ENCODE results near the gene SPTLC1.
"Not testable (repeated sequence)": the region's sequence is repeated elsewhere in the genome, so short reads cannot be mapped to it uniquely, and the experiment has no call there.

The SPTLC1 gene, protein sequence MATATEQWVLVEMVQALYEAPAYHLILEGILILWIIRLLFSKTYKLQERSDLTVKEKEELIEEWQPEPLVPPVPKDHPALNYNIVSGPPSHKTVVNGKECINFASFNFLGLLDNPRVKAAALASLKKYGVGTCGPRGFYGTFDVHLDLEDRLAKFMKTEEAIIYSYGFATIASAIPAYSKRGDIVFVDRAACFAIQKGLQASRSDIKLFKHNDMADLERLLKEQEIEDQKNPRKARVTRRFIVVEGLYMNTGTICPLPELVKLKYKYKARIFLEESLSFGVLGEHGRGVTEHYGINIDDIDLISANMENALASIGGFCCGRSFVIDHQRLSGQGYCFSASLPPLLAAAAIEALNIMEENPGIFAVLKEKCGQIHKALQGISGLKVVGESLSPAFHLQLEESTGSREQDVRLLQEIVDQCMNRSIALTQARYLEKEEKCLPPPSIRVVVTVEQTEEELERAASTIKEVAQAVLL

GRCh38 chr9:92115071-92115858, at the start of gene SPTLC1:
Gene SPTLC1 (minus strand): TSS chr9:92115413. CDS start chr9:92115370, 43 bp downstream.
- DNase-seq = peak; percentile 94 to 96

DNA sequence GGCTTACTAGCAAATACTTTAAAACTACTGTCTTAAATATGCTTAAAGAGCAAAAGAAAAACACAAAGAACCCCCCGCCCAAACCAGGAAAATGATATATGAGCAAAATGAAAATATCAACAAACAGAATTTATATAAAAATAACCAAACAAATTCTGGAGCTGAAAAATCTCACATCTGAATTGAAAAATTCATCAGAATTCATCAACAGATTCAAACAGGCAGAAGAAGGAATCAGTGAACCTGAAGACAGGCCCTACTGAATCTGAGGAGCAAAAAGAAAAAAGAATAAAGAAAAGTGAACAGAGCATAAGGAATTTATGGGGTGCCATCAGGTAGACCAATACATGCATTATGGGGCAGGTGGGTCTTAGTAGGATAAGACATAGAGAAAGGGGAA, 49.8 kb upstream of the SPTLC1 start:
- DNase-seq = no peak

- no peak for DNase-seq
Measured at GRCh38 chr9:92164490-92164889, 49.3 kb upstream of the SPTLC1 start.

DNA sequence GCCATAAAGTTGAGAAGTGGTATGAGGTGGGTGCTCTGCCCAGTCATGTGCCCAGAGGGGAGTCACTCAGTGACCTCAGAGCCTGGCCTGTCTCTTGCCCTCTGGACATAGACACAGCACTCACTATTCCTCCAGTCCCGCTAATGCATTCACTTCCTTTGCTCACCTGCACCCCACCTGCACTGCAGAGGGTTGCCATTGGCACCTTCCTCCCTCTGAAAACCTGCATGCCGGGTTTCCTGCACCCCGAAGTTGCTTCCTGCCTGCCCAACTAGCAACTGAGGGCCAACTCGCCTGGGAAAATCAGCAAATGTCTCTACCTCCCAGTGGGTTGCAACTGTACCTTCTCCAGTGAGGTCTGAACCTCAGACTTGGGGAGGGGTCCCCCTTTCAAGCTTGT, 48.1 kb upstream of the SPTLC1 start:
- no peak for DNase-seq

GRCh38 chr9:92160786-92161185, 45.6 kb upstream of the SPTLC1 start:
- DNase-seq = no peak

DNA sequence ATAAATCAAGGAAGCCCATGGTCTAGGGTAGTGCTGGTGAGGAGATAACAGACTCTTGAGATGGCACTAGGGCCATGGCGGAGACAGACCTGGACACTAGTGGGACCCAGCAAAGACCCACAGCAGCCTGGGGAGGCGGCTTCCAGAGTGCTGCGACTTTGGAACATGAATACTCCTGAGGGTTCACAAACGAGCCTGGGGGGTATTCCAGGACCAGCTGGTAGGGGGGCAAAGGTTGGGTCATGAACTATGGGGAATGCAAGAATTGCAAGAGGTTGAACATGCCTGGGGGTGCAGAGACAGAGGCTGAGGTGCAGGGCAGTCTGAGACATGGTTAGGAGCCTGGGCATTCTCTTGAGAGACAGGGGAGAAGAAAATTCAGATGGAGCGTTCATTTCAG, 43.8 kb upstream of the SPTLC1 start:
- DNase-seq = no peak

- DNase-seq = no peak
Measured at GRCh38 chr9:92158097-92158601, 42.9 kb upstream of the SPTLC1 start.

DNA sequence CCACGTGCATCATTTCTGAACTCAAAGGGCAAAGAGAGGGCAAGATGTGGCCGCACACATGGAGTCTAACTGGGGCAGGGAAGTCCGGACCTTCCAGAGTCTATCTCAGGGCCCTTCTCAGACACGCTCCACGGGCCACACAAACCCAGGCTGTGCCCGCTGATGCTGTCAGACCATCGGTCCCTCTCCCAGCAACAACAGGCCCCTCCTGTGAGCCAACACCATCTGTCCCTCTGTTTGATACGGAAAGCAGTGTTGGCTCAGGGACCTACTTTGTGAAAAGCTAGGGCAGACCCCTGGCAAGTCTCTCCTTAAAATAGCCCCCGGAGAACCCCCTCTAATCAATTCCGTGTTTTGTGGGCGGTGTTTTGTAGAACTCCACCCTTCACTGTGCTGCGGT, 40.5 kb upstream of the SPTLC1 start:
- DNase-seq = not testable (repeated sequence)

DNA sequence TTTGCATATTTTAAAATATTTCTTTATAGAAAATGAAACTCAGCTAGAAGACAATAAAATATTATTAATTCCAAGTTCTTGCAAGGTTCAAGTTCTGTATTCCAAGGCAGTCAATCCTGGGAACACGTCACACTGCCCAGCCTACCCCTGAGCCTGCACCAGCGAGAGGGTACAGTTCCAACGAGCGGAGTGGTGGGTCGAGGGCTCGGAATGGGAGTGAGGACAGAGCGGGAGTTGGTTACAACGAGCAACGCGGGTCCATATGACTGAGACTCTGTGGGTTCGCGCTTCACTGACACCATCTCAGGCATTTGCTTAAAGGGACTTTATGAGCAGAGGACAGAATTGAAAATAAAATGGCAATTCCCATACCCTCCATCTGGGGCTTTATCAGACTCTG, 40.0 kb upstream of the SPTLC1 start:
- DNase-seq = no peak

DNA sequence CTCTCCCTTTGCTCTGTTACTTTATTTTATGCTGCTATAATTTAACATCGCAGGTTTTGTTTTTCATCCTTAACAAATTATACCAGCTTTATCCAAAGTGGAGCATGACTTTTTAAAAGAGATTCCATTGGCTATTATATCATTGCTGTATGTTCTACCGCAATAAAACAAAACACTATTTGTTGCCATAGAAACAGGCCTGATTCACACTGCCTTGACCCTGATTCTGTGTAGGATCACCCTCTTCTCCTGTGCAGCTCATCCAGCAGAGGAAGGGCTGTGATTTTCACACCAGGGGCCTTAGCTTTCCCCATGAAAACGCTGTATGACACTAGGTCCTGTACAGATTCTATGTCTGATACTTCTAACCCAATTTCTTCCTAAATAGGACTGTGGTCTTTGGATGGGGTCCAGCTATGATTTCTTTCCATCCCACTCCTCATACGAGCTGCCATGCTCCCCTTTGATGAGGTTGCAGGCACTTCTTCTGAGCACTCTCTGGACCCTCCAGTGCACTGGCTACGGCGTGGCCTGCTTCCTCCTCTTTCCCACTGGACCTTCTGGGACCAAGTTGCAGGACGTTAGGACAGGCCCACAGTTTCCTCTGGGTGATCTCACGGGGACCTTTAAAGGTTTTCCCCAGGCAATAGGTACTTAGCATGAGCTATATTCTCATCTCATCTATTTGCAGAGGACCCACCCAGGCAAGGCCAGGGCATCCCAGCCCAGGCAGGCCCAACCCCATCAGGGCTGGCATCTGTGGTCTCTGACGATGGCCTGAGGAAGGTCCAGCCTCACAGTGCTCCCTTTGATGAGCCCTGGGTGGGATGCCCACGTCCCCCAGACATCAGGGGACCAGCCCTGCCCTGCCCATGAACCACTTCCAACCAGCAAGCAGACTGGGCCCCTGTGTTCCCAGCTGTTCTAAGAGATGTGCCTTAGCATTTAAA, 38.5 kb upstream of the SPTLC1 start:
- DNase-seq = not testable (repeated sequence)

DNA sequence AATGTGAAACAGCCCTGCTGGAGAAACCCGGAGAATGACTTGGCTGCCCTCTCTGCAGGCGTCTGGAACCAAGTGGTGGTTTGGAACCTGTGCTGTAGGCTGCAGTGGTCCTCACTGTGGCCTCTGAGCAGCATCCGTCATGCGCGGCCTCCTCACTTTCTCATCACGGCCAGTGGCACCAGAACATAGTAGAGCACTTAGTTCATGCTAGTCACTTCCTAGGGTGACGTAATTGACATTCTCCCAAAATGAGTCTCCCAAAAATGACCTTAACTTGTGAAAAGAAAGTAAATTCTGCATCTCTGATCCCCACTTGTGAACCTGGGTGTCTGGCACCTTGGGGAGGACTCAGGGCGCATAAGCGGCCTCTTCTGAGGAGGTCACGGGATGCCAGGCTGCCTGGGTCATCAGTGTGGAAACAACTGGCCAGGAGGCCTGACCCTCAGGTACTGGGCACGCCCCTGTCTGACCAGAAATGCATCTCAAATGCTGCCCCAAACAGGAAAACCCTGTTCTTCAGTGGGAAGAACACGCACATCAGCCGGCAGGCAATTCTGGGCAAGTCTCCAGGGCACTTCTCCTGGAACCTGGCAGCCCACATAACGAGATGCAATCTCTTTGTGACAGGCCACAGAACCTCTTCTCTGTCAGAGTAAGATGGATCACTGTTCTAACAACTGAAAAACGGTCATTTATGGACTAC, 36.6 kb upstream of the SPTLC1 start:
- no peak for DNase-seq

DNA sequence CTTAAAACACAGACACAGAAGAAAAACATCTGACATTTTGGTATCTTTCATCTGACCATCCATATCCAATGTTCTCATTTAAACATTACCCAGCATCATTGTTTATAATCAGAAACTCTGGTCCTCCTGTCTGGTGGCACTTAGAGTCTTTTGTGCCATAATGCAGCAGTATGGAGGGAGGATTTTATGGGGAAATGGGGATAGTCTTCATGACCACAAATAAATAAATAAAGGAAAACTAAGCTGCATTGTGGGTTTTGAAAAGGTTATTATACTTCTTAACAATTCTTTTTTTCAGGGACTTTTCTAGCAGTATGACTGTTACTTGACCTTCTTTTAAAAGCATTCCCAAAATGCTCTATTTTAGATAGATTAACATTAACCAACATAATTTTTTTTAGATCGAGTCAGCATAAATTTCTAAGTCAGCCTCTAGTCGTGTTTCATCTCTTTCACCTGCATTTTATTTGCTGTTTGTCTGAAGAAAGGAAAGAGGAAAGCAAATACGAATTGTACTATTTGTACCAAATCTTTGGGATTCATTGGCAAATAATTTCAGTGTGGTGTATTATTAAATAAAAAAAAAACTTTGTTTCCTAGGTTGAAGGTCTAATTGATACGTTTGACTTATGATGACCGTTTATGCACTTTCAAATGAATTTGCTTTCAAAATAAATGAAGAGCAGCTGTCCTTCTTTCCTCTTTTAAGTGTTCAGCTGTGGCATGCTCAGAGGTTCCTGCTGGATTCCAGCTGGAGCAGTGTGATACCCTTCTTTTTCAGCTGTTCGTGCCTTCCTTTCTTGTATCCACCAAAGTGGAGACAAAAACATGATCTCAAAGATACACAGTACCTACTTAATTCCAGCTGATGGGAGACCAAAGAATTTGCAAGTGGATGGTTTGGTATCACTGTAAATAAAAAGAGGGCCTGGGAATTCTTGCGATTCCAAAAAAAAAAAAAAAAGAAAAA, 35.6 kb upstream of the SPTLC1 start:
- not testable (repeated sequence) for DNase-seq

- DNase-seq = no peak
Measured at GRCh38 chr9:92147852-92148180, 32.6 kb upstream of the SPTLC1 start.

- DNase-seq = peak in 1 of 2 experiments; percentile 35
Measured at GRCh38 chr9:92147030-92147851, 32.0 kb upstream of the SPTLC1 start.

- DNase-seq = no peak
Measured at GRCh38 chr9:92146610-92147009, 31.4 kb upstream of the SPTLC1 start.

GRCh38 chr9:92145784-92146183, 30.6 kb upstream of the SPTLC1 start:
- not testable (repeated sequence) for DNase-seq

GRCh38 chr9:92142329-92142728, 27.1 kb upstream of the SPTLC1 start:
- no peak for DNase-seq

DNA sequence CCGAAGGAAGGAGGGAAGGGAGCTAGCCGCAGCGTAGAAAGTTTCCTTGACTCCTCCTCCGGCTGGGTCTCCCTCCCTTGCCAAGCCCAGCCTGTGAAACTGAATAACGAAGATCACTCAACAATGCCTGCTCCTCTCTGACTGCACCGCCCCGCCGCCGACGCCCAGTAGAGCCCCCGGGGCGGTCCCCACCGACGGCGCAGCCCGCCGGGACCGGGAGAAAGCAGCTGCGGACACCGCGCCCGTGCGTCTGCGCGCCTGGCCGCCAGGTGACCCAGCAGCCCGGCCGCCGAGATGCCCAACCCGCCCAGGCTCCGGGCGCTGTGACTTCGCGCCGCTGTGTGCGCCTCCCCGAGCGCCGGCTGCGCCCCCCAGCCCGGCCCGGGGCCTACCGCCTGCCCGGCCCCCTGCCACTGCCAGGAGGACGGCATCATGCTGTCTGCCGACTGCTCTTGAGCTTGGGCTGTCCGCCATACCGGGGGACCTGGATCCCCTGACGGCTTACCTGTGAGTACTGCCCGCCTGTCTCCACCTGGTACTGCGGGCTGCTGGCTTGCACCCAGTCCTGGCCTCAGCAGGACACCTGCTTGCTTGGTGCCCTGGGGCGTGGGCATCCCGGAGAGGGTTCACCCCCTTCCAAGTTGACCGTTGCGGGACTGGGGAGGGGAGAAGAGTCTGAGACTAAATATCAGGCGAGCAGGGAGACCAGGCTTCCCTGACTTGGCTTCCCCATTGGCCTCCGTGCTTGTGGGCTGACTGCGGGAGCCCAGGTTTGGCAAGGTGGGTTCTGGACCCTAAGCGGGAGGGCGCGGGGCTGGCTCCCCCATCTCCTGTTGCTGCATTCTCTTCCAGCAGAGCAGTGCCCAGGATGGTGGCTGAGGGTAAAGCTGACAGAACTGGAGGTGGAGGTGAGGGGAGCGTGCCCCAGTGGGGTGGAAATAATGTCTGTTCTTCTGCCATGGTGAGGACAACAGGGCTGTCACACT, 26.2 kb upstream of the SPTLC1 start:
- peak in 1 of 2 experiments; percentile 19 for DNase-seq

GRCh38 chr9:92140754-92141143, 25.5 kb upstream of the SPTLC1 start:
- DNase-seq = no peak
